ENCODE measurements around the gene MYL11.

MYL11 gene

DNA sequence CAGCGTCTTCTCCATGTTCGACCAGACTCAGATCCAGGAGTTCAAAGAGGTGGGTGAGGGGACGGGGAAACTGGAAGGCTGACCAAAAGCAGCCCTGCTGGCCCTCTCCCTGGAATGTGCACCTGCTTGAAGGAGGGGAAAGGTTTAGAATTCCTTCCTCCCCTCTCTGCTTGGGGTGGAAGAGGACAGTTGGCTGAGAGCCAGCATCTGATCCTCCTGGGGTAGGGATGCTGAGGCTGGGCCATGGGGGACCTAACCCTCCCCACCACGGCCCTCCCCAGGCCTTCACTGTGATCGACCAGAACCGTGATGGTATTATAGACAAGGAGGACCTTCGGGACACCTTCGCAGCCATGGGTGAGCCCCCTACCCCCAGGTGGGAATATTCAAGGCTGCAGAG lies 1.3 kb downstream of the MYL11 start:
- TF ChIP-seq FOXP2 (optimal IDR thresholded peaks at IDR 0.05; ENCODE audit: borderline replicate concordance, extremely low read depth, extremely low read length, insufficient read depth), result no peak
- no peak for TF ChIP-seq POLR2AphosphoS5 (IDR thresholded peaks at IDR 0.05; ENCODE audit: low read depth, low read length)
- no peak for TF ChIP-seq TAF1 (IDR thresholded peaks at IDR 0.05; ENCODE audit: borderline replicate concordance, insufficient read depth, low read length)
- TF ChIP-seq, protein P1, sequence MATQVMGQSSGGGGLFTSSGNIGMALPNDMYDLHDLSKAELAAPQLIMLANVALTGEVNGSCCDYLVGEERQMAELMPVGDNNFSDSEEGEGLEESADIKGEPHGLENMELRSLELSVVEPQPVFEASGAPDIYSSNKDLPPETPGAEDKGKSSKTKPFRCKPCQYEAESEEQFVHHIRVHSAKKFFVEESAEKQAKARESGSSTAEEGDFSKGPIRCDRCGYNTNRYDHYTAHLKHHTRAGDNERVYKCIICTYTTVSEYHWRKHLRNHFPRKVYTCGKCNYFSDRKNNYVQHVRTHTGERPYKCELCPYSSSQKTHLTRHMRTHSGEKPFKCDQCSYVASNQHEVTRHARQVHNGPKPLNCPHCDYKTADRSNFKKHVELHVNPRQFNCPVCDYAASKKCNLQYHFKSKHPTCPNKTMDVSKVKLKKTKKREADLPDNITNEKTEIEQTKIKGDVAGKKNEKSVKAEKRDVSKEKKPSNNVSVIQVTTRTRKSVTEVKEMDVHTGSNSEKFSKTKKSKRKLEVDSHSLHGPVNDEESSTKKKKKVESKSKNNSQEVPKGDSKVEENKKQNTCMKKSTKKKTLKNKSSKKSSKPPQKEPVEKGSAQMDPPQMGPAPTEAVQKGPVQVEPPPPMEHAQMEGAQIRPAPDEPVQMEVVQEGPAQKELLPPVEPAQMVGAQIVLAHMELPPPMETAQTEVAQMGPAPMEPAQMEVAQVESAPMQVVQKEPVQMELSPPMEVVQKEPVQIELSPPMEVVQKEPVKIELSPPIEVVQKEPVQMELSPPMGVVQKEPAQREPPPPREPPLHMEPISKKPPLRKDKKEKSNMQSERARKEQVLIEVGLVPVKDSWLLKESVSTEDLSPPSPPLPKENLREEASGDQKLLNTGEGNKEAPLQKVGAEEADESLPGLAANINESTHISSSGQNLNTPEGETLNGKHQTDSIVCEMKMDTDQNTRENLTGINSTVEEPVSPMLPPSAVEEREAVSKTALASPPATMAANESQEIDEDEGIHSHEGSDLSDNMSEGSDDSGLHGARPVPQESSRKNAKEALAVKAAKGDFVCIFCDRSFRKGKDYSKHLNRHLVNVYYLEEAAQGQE (IDR thresholded peaks at IDR 0.05; ENCODE audit: insufficient read depth in 1 of 2, low read depth in 2 of 2, low read length in 2 of 2), result no peak
- TF ChIP-seq SIN3A (IDR thresholded peaks at IDR 0.05; ENCODE audit: borderline replicate concordance, insufficient read depth, low read length), result no peak

DNA sequence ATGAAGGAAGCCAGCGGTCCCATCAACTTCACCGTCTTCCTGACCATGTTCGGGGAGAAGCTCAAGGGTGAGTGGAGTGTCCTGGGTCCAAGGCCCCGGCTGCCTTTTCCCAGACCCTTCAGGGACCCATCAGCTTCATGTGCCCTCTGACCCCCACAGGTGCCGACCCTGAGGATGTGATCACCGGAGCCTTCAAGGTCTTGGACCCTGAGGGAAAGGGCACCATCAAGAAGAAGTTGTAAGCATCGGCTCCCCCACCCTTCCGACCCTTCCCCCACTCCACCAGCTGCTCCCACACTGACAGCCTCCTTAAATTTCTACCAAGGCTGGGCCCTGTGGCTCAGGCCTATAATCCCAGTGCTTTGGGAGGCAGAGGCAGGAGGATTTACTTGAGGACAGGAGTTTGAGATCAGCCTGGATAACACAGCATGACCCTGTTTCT lies 1.9 kb downstream of the MYL11 start:
- TF ChIP-seq TAF1 (IDR thresholded peaks at IDR 0.05; ENCODE audit: borderline replicate concordance, insufficient read depth, low read length) (no peak), POLR2AphosphoS5 (IDR thresholded peaks at IDR 0.05; ENCODE audit: low read depth, low read length) (no peak), FOXP2 (optimal IDR thresholded peaks at IDR 0.05; ENCODE audit: borderline replicate concordance, extremely low read depth, extremely low read length, insufficient read depth) (no peak), SIN3A (IDR thresholded peaks at IDR 0.05; ENCODE audit: borderline replicate concordance, insufficient read depth, low read length) (no peak)
- TF ChIP-seq, protein P1 (IDR thresholded peaks at IDR 0.05; ENCODE audit: insufficient read depth in 1 of 2, low read depth in 2 of 2, low read length in 2 of 2), result no peak

DNA sequence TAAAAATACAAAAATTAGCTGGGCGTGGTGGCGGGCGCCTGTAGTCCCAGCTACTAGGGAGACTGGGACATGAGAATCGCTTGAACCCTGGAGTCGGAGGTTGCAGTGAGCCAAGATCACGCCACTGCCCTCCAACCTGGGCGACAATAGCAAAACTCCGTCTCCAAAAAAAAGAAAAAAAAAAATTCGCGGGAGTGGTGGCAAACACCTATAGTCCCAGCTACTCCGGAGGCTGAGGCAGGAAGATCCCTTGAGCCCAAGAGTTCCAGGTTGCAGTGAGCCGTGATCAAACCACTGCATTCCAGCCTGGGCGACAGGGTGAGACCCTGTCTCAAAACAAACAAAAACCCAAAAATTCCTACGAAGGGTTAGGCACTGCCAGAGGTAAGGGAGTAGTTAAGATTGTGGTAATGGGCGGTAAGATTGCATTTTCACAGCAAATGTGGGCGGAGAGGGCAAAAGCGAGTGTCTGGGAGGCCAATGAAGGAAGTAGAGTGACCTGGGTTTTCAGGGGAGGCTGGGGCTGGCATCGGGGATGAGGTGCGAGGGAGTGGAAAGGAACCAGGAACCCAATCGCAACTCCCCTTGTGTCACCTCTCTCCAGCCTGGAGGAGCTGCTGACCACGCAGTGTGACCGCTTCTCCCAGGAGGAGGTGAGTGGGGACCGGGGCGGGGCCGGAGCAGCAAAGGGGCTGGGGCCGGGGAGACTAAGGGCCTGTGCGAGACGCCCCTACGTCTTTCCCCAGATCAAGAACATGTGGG lies 2.6 kb downstream of the MYL11 start:
- no peak for TF ChIP-seq SIN3A (IDR thresholded peaks at IDR 0.05; ENCODE audit: borderline replicate concordance, insufficient read depth, low read length)
- no peak for TF ChIP-seq TAF1 (IDR thresholded peaks at IDR 0.05; ENCODE audit: borderline replicate concordance, insufficient read depth, low read length)
- no peak for TF ChIP-seq FOXP2 (optimal IDR thresholded peaks at IDR 0.05; ENCODE audit: borderline replicate concordance, extremely low read depth, extremely low read length, insufficient read depth)
- TF ChIP-seq POLR2AphosphoS5 (IDR thresholded peaks at IDR 0.05; ENCODE audit: low read depth, low read length), result no peak
- TF ChIP-seq, protein P1 (IDR thresholded peaks at IDR 0.05; ENCODE audit: insufficient read depth in 1 of 2, low read depth in 2 of 2, low read length in 2 of 2), result no peak

DNA sequence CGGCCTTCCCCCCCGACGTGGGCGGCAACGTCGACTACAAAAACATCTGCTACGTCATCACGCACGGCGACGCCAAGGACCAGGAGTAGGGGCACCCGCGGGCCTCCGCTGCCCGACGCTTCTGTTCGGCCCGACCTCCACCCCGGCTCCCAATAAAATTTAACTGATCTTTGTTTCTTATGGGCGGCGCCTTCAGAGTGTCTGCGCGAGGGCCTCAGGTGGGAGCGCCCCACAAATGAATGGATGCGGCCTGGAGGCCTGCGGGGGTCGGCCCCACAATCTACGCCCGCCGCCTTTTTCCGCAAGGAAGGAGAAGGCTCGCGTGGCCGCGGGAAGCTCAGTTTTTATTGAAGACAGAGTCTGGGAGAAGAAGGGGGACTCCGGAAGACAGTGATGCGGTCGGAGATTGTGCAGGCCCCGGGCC lies 3.2 kb downstream of the MYL11 start:
- TF ChIP-seq SIN3A (IDR thresholded peaks at IDR 0.05; ENCODE audit: borderline replicate concordance, insufficient read depth, low read length) (no peak), TAF1 (IDR thresholded peaks at IDR 0.05; ENCODE audit: borderline replicate concordance, insufficient read depth, low read length) (peak; percentile 46; the same call in 1 of the 2 replicates), FOXP2 (optimal IDR thresholded peaks at IDR 0.05; ENCODE audit: borderline replicate concordance, extremely low read depth, extremely low read length, insufficient read depth) (peak; percentile 49), POLR2AphosphoS5 (IDR thresholded peaks at IDR 0.05; ENCODE audit: low read depth, low read length) (peak; percentile 75)
- TF ChIP-seq, protein P1 (IDR thresholded peaks at IDR 0.05; ENCODE audit: insufficient read depth in 1 of 2, low read depth in 2 of 2, low read length in 2 of 2), result no peak; a peak in 1 of 4 replicates

Measured in PFSK-1 (cell line).